ENCODE data around the gene TNFAIP8L3.

GRCh38 chr15:51022206-51022605 lies 72.5 kb downstream of the TNFAIP8L3 start:
- TF ChIP-seq, protein P1, sequence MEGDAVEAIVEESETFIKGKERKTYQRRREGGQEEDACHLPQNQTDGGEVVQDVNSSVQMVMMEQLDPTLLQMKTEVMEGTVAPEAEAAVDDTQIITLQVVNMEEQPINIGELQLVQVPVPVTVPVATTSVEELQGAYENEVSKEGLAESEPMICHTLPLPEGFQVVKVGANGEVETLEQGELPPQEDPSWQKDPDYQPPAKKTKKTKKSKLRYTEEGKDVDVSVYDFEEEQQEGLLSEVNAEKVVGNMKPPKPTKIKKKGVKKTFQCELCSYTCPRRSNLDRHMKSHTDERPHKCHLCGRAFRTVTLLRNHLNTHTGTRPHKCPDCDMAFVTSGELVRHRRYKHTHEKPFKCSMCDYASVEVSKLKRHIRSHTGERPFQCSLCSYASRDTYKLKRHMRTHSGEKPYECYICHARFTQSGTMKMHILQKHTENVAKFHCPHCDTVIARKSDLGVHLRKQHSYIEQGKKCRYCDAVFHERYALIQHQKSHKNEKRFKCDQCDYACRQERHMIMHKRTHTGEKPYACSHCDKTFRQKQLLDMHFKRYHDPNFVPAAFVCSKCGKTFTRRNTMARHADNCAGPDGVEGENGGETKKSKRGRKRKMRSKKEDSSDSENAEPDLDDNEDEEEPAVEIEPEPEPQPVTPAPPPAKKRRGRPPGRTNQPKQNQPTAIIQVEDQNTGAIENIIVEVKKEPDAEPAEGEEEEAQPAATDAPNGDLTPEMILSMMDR (IDR thresholded peaks at IDR 0.05; ENCODE audit: insufficient read depth, low read length, poor library complexity, severe bottlenecking) = no peak
- no peak for TF ChIP-seq EZH2phosphoT487 (conservative IDR thresholded peaks at IDR 0.05; ENCODE audit: low read length)

Data from SU-DHL-6 (cell line).